Measurements from ENCODE around the gene SPPL2B. TPM values are rescaled to one million over a fixed set of nuclear protein-coding genes. Genes with fewer than 3 reads are reported as not detected.

The SPPL2B gene
- total RNA-seq, 2 donors from 2014 or later: 22.9 to 33.7 TPM

DNA sequence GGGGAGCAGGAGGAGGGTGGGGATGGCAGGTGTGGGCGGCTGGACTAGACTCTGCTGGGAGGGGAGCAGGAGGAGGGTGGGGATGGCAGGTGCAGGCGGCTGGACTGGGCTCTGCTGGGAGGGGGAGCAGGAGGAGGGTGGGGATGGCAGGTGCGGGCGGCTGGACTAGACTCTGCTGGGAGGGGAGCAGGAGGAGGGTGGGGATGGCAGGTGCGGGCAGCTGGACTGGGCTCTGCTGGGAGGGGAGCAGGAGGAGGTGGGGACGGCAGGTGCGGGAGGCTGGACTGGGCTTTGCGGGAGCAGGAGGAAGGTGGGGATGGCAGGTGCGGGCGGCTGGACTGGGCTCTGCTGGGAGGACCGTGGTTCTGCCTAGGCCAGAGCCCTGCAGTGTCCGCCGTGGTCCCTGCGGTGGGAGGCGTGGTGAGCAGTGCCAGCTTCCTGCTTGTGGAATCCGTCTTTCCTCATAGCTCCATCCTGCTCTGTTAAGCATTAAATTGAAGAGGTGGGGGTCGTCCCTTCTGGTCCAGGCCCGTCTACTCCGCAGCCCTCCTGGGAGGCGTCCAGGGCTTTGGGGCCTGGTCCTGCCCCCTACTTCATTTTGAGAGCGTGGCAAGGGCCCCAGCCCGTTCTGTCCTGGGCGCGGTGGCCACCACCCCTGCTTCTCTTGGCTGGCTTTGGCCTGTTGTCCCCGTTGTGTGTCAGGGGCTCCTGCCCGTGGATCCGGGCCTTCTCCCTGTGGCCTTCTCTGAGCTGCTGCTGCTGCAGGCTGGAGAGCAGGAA, 4.7 kb downstream of the SPPL2B start:
- ATAC-seq (no peak), DNase-seq (no peak)
- intact Hi-C loops (cut with DNase I): no loop called here

DNA sequence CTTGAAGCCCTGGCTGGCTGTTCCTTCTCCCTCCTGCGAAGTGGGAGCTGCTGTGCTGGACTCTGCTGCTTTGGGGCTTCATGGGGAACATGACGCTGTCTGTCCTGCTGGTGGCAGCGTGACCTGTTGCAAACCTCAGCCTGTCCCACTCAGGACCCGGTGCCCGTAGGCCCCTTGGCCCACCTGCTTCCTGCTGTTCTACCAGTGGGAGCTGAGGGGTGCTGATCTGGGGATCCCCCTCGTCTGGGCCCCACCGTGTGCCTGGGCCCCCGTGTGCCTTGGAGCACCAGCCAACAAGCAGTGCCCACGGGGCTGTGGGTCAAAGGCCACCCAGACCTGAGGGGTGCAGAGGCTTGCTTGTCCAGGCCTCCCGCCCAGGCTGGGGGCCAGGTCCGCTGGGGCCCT, 5.3 kb downstream of the SPPL2B start:
- intact Hi-C loops (cut with DNase I): no loop called here
- DNase-seq (no peak), ATAC-seq (no peak)

DNA sequence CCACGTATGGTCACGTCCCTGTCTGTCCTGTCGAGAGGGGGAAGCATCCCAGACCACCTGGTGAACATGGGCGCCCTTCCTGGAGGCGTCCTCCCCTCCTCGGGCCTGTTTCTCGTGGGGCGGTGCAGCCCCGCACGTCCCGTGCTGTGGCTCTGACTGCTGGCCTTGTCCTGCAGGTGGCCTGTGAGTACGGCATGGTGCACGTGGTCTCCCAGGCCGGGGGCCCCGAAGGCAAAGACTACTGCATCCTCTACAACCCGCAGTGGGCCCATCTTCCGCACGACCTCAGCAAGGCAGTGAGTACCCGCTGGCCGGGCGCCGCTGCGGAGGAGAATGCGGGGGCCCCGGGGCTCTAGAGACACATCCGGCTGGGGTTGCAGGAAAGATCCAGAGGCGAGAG, 5.9 kb downstream of the SPPL2B start:
- intact Hi-C loops (cut with DNase I): no loop called here
- no peak for ATAC-seq

DNA sequence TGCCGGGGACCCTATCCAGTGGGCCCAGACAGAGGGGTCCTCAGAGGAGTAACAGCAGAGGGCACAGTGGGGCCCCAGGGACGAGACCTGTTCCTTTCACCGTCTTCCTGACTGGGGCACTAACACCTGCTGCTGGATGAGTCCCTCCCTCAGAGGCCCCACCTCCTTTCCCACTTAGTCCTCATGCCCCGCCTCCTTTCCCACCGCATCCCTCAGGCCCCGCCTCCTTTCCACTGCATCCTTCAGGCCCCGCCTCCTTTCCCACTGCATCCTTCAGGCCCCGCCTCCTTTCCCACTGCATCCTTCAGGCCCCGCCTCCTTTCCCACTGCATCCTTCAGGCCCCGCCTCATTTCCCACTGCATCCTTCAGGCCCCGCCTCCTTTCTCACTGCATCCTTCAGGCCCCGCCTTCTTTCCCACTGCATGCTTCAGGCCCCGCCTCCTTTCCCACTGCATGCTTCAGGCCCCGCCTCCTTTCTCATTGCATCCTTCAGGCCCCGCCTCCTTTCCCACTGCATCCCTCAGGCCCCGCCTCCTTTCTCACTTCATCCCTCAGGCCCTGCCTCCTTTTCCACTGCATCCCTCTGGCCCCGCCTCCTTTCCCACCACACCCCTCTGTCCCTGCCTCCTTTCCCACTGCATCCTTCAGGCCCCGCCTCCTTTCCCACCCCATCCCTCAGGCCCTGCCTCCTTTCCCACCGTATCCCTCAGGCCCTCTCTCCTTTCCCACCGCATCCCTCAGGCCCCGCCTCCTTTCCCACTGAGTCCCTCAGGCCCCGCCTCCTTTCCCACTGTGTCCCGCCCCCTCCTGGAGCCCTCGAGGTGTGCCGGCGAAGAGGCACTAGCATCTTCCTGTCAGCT, 6.7 kb downstream of the SPPL2B start:
- ATAC-seq: no peak
- intact Hi-C loops (cut with DNase I): no loop called here
- no peak for DNase-seq

More for the DNA sequence above, 5.9 kb downstream of the SPPL2B start:
- DNase-seq: no peak

DNA sequence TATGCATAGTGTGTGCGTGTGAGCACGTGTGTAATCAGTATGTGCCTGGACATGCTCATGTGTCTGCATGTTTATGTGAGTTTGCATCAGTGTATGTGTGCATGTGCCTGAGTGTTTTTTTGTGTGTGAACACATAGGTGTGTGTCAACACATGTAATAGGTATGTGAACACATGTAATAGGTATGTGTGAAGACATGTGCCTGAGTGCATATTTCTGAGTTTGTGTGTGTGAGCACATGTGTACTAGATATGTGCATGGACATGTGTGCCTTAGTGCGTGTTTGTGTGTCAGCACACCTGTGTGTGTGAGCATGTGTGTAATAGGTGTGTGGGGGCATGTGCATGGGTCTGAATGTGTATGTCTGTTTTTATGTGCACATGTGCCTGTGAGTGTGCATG, 7.4 kb downstream of the SPPL2B start:
- intact Hi-C loops (cut with DNase I): no loop called here
- no peak for DNase-seq

DNA sequence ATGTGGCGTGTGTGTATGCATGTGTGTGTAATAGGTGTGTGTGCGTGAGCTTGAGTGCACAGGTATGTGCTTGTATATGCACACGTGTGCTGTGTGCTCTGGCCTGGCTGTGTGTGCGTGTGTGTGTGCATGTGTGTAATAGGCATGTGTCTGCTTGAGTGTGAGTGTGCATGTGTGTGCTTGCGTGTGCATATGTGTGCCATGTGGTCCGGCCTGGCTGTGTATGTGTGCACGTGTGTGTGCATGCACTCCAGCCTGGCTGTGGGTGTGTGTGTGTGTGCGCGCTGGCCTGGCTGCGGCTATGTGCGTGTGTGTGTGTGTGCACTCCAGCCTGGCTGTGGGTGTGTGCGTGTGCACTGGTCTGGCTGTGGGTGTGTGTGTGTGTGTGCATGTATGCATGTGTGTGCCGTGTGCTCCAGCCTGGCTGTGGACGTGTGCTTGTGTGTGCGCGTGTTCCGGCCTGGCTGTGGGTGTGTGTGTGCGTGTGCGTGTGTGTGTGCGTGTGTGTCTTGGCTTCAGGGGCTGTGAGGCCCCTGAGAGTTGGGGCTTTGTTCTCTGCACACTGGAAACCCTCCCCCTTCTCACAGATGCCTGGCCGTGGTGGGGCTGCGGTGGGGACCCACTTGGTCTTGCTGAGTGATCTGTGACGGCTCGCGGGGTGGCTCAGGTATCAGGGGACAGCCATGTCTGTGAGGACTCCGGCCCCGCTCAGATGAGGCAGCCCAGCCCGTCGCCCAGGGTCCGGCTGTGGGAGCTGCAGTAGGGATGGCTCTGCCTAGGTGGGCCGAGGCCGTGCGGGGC, 8.2 kb downstream of the SPPL2B start:
- DNase-seq: no peak
- no peak for ATAC-seq
- intact Hi-C loops (cut with DNase I): no loop called here

More for the DNA sequence above, 7.4 kb downstream of the SPPL2B start:
- ATAC-seq: no peak

DNA sequence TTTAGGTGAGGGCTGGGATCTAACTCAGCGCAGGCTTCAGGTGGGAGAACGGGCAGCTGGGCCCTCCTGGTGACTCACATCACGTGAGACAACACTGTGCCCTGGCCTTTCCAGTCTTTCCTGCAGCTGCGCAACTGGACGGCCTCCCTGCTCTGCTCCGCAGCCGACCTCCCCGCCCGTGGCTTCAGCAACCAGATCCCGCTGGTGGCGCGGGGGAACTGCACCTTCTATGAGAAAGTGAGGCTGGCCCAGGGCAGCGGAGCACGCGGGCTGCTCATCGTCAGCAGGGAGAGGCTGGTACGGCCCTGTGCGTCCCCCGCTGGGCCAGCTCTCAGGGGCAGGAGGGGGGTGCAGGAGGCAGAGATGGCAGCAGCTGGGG, 8.8 kb downstream of the SPPL2B start:
- intact Hi-C loops (cut with DNase I): no loop called here
- DNase-seq (no peak), ATAC-seq (peak; percentile 5 to 17)

DNA sequence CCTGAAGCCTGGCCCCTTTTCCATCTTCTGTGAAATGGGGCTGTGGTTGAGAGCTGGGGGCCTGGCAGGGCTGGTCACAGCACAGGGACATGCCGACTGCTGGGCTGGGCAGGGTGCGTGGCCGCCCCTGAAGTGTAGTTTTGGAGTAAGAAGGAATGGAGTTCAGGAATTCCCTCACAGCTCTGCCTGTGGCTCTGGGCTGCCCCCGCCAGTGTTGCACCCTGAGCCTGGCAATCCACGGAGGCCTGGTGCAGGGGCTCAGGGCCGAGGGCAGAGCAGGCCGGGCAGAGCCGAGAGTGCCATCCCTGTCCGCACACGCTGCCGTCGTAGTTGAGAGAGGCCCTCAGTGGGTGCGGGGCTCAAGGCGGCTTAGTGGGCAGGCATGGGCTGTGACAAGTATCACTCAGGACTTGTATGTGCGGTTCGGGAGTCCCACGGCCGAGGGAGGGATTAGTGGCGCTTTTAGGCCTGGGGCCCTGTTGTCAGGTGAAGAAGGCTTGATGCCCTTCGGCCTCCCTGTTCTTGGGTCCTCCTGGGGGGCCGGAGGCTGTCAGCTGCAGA, 9.7 kb downstream of the SPPL2B start:
- ATAC-seq (no peak), DNase-seq (no peak)

DNA sequence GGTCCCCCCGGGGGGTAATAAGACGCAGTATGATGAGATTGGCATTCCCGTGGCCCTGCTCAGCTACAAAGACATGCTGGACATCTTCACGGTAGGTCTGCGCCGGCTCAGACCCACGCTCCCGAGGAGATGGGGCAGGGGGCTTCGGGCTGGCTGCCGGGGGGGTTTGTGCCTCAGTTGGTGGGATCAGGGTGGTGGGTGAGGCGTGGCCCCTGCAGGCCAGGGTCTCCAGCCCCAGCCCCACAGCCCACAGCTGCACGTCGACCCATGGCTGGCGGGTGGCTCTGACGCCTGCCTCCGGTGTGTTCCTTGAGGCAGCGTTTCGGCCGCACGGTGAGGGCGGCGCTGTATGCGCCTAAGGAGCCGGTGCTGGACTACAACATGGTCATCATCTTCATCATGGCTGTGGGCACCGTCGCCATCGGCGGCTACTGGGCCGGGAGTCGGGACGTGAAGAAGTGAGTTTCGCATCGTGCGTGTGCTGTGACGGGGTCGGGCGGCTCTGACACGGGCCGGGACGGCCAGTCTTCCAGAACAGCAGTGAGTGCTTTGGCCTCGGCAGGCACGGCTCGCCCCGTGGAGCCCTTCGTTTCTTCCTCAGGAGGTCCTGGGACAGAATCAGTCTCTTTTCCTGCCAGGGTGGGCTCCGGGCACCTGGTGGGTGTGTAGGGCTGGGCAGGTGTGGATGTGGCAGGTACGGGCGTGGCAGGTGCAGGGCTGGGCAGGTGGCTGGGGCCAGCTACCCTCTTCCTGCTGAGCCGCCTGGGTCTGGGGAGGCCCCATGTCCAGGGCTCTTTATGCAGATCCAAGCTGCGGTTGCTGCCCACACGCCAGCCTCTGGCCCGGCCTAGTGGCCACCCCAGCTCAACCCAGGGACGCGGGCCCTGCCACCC, 10.5 kb downstream of the SPPL2B start:
- ATAC-seq (no peak), DNase-seq (no peak)
- intact Hi-C loops (cut with DNase I): no loop called here

More for the DNA sequence above, 9.7 kb downstream of the SPPL2B start:
- intact Hi-C loops (cut with DNase I): no loop called here

DNA sequence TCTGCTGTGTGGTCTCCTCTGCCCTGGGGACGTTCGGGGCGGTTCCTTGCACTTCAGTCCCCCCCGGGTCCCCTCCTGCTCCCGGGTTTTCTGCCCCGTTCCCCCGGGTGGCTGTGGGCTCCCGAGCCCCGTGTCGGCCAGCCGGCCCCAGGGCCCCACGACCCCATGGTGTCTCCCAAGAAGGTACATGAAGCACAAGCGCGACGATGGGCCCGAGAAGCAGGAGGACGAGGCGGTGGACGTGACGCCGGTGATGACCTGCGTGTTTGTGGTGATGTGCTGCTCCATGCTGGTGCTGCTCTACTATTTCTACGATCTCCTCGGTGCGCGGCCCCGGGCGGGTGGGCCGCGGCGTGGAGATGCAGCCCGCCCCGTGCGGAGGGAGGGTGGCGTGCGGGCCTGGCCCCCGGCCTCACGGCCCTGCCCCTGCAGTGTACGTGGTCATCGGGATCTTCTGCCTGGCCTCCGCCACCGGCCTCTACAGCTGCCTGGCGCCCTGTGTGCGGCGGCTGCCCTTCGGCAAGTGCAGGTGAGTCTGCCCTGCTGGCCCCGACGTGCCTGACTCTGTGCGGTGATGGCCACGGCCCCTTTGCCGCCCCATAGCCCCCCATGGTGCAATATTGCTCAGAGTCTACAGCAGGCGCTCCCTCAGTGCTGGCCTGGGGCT, 11.3 kb downstream of the SPPL2B start:
- ATAC-seq: no peak
- intact Hi-C loops (cut with DNase I): no loop called here
- DNase-seq: no peak

DNA sequence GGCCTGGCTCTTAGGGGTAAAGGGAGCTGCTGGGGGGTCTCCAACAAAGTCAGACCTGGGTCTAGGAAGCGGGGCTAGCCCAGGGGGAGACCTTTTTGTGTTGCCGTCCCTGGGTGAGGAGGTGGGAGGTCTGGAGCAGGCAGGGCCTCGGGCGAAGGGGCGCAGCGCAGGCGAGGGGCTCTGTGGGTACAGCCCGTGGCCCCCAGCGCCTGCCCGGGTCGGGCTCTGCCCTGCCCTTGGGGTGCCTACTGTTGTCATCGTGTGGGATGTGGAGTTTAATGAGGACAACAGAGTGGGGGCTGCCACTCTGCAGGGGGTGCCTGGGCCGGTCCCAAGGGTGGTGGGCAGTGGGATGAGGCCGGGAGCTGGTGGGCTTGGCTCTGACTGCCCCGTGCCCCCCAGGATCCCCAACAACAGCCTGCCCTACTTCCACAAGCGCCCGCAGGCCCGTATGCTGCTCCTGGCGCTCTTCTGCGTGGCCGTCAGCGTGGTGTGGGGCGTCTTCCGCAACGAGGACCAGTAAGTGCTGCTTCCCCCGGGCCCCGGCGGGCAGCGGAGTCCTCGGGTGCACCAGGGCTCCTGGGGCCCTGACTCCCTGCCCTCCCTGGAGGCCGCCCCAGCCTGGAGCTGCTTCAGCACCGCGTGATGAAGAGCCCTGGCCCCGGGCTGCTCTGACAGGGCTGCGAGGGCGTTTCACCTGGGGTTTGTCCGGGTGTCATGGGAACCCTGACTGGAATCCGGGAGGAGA, 12.2 kb downstream of the SPPL2B start:
- intact Hi-C loops (cut with DNase I): no loop called here

DNA sequence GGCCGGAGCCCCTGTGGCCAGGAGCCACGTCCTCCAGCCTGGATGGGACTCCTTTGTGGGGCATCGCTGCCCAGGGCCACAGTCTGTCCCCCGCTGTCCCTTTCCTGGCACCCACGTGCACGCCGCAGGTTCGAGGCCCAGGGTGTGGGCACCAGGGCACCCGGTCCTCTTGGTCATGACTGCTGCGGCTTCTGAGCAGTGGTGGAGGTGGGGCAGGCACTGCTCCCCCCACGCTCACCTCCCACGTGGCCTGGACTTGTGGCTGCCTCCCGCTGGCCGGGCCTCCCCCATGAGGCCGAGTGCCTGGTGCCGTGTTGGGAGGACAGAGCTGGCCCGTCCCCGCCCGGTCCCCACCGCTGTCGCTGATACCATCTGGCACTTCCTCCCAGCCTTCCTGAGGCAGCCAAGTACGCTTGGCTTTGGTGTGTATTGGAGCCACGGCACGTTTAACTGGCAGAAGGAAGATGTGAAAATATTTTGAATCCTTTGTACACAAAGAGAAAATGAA, 12.8 kb downstream of the SPPL2B start:
- intact Hi-C loops (cut with DNase I): no loop called here
- DNase-seq: no peak
- ATAC-seq: no peak

More for the DNA sequence above, 12.2 kb downstream of the SPPL2B start:
- ATAC-seq (no peak), DNase-seq (no peak)

DNA sequence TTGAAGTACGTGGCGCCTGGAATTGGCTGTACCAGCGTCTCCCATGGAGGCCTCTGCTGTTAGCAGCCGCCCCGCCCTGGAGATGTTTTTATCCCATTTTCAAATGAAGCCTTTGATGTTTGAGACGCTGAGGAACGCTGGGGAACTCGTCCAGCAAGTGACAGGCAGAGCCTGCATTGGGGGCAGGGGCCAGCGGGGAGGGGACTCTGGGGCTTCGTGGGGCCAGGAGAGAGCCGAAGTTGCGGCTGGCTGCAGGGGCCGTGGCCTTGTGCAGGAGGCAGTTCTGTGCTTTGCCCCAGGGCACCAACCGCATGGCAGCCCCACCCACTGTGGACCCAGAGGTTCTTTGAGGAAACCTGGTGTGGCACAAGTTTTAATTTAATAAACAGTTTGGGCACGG, 13.5 kb downstream of the SPPL2B start:
- ATAC-seq (no peak), DNase-seq (no peak)
- intact Hi-C loops (cut with DNase I): no loop called here

DNA sequence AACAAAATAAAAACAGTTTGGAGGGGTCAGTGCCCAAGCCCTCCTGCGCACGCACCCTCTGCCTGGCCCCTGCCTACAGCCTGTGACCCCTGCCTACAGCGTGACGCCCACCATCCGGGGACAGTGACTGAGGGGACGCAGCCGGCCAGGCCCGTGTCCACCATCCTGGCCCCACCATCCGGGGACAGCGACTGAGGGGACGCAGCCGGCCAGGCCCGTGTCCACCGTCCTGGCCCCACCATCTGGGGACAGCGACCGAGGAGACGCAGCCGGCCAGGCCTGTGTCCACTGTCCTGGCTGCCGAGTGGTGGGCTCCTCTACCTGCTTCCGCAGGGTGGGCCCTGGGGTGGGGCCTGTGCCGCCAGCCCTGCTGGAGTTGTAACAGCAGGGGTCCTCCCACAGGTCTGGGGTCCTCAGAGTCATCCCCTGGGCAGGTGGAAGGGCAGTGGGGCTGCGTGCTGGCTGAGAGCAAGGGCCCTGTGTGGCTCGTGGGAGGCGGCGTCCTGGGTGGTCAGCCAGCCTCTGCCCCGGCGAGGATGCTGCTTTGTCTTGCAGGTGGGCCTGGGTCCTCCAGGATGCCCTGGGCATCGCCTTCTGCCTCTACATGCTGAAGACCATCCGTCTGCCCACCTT, 14.3 kb downstream of the SPPL2B start:
- intact Hi-C loops (cut with DNase I): no loop called here
- DNase-seq (no peak), ATAC-seq (no peak)

DNA sequence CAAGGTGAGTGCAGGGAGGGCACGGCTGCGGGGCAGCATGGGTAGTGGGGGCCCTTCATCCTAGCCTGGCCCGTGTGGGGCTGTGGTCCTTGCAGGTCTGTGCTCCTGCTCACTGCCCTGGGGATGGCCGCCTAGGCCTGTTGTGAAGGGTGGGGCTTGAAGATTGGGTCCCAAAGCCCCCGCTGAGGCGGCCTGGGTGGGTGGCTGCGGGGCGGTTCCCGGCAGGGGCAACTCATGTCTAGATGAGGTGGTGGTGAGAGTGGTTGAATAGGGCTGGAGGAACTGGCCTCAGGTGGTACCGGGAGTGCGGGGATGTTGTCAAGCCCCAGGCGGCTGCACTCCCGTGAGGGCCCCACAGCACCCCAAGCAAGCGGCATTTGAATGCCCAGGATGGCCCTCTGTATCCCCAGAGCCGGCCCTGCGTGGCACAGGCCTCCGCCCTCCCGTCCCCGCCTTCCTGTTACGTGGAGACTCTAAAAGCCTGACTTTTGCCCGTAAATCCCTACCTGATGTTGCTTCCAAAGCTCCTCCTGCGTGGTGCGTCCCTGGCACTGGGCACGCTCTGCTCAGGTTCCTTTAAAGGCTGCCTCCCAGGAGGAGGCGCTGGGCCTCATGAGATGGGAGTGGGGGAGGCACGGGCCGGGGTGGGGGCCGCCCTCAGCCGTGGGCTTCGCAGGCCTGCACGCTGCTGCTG, 15.0 kb downstream of the SPPL2B start:
- intact Hi-C loops (cut with DNase I): no loop called here
- DNase-seq (no peak), ATAC-seq (no peak)

DNA sequence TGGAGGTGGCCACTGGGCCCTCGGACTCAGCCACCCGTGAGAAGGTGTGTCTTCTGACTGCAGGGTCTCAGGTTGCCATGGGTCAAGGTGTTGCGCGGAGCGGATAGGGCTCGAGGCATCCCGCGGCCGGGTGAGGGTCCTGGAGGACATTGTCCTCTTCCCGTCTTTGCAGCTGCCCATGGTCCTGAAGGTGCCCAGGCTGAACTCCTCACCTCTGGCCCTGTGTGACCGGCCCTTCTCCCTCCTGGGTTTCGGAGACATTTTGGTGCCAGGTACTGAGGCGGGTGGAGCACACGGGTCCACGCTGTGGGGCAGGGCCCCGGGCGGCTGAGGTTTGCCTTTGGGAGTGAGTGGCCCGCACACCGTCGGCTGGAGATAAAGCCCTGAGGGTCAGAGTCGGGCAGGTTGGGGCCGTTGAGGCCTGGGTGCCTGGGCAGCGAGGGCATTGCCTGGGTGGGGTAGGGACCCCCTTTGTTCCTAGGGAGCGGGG, 15.9 kb downstream of the SPPL2B start:
- intact Hi-C loops (cut with DNase I): no loop called here
- DNase-seq (no peak), ATAC-seq (no peak)
